PC-3 (cell line): ENCODE data around the gene AUP1. TPM values are rescaled to one million over a fixed set of nuclear protein-coding genes. Genes with fewer than 3 reads are reported as not detected.
A peak's percentile ranks its signal among the peaks of the same experiment; 100 is the strongest.

ENCODE experiments used
- ATAC-seq: fragments of 200-7000 bp; cut with Tn5 transposase; 2 replicates; pipeline ENCODE4 v1.9.1; 2020; ENCODE audit warnings: mild to moderate bottlenecking, moderate library complexity
- BruUV-seq: library from RNA; stranded (reverse); fragments of 400-500 nt; replicated peaks from 2 replicates; lab custom pipeline; 2021; lab: Mats Ljungman, UMichigan
- CTCF ChIA-PET: fragments of 300-600 bp; sonication (Branson Sonifier 250); formaldehyde crosslinking; loops from one replicate; lab custom pipeline; 2022; ENCODE audit warnings: antibody characterized with exemption; lab: Charles Lee
- POLR2A ChIA-PET: fragments of 300-600 bp; sonication (Branson Sonifier 250); formaldehyde crosslinking; loops from one replicate; lab custom pipeline; 2022; ENCODE audit warnings: antibody characterized with exemption; ENCODE audit not compliant: unreplicated experiment; lab: Charles Lee
- DNase-seq: peaks from one replicate; pipeline ENCODE4 v3.0.0-alpha.2; 2015
- H2AFZ ChIP-seq: fragments of 300-600 bp; sonication (generic); 2 replicates; pipeline ENCODE4 v1.6.0; 2016; ENCODE audit warnings: antibody characterized with exemption, low read length
- H3F3A ChIP-seq: fragments of 300-600 bp; sonication (generic); one replicate; pipeline ENCODE4 v1.6.0; 2017; ENCODE audit warnings: antibody characterized with exemption, low read length, control low read depth, mild to moderate bottlenecking; ENCODE audit not compliant: unreplicated experiment
- H3K27ac ChIP-seq: fragments of 300-600 bp; sonication (generic); 2 replicates; pipeline ENCODE4 v1.5.1; 2016; ENCODE audit warnings: mild to moderate bottlenecking, low read length
- H3K27me3 ChIP-seq: fragments of 300-600 bp; sonication (generic); 2 replicates; pipeline ENCODE4 v1.6.1; 2016; ENCODE audit warnings: low read length, mixed read lengths
- H3K36me3 ChIP-seq: fragments of 300-600 bp; sonication (generic); 2 replicates; pipeline ENCODE4 v1.6.1; 2016; ENCODE audit warnings: low read depth, mixed run types, low read length, mixed read lengths
- H3K4me1 ChIP-seq: fragments of 300-600 bp; sonication (generic); 2 replicates; pipeline ENCODE4 v1.5.1; 2016; ENCODE audit warnings: low read length; ENCODE audit not compliant: insufficient read depth
- H3K4me2 ChIP-seq: fragments of 300-600 bp; sonication (generic); 2 replicates; pipeline ENCODE4 v1.6.0; 2016; ENCODE audit warnings: low read length
- H3K4me3 ChIP-seq: fragments of 300-600 bp; sonication (generic); 2 replicates; pipeline ENCODE4 v1.5.1; 2016; ENCODE audit warnings: mild to moderate bottlenecking, low read length, mixed read lengths
- H3K79me2 ChIP-seq: fragments of 300-600 bp; sonication (generic); 2 replicates; pipeline ENCODE4 v1.6.1; 2017; ENCODE audit warnings: low read length, mixed read lengths
- H3K9ac ChIP-seq: fragments of 300-600 bp; sonication (generic); 2 replicates; pipeline ENCODE4 v1.6.0; 2016; ENCODE audit warnings: mild to moderate bottlenecking, low read length
- H3K9me2 ChIP-seq: fragments of 300-600 bp; sonication (generic); replicated peaks from 2 replicates; pipeline ENCODE4 v1.6.1; 2016; ENCODE audit warnings: mixed run types, low read length, mixed read lengths
- H3K9me3 ChIP-seq: fragments of 300-600 bp; sonication (generic); 2 replicates; pipeline ENCODE4 v1.6.1; 2016; ENCODE audit warnings: low read length, mixed read lengths
- H4K20me1 ChIP-seq: fragments of 300-600 bp; sonication (generic); 2 replicates; pipeline ENCODE4 v1.6.1; 2016; ENCODE audit warnings: low read length, mixed read lengths
- CTCF ChIP-seq: fragments of 300-600 bp; sonication (generic); conservative IDR thresholded peaks from 2 replicates; pipeline ENCODE4 v1.5.1; 2017; ENCODE audit warnings: antibody characterized with exemption, low read depth, mild to moderate bottlenecking, low read length
- EZH2 ChIP-seq: fragments of 300-600 bp; sonication (generic); IDR thresholded peaks from one replicate; pipeline ENCODE4 v1.6.1; 2017; ENCODE audit warnings: antibody characterized with exemption, mild to moderate bottlenecking, low read length; ENCODE audit not compliant: unreplicated experiment
- EZH2phosphoT487 ChIP-seq: fragments of 300-600 bp; sonication (generic); IDR thresholded peaks from 2 replicates; pipeline ENCODE4 v1.6.1; 2018; ENCODE audit warnings: mild to moderate bottlenecking, antibody characterized with exemption, low read length, borderline replicate concordance
- intact Hi-C: fragments of 100-400 bp; cut with micrococcal nuclease; formaldehyde crosslinking; loops from 2 replicates; pipeline ENCODE4 v1.9.0; 2023
- total RNA-seq: library from RNA; depleted of rRNA; stranded (reverse); fragments of >200 nt; gene quantifications from 2 replicates; pipeline ENCODE4 v1.2.3, GENCODE V29; 2014

AUP1 gene
- total RNA-seq, 1 experiment from 2014 or later: 233 TPM

GRCh38 chr2:74525717-74526648, 3.5 kb downstream of the AUP1 start, which contains the start of gene DQX1:
Gene DQX1 (minus strand): TSS chr2:74526231. CDS start chr2:74525729, 502 bp downstream.
- Histone ChIP-seq H3K9ac (no peak within 1 kb of the TSS), H3K27ac (no peak within 1 kb of the TSS), H3K27me3 (no peaks in the 10 kb centered on the region), H3K4me2 (no peak within 1 kb of the TSS), H3K4me1 (peaks cover 14% of the 10 kb centered on the region), H2AFZ (no peak within 1 kb of the TSS), H3K9me2 (no peaks in the 10 kb centered on the region), H3K9me3 (no peaks in the 10 kb centered on the region), H3K36me3 (peaks cover 26% of the 10 kb centered on the region), H4K20me1 (0 out of 2 replicates have a peak, but pooled peaks cover 7% of the 10 kb centered on the region), H3K79me2 (peaks cover 36% of the 10 kb centered on the region), H3F3A (no peaks in the 10 kb centered on the region), H3K4me3 (no peak within 1 kb of the TSS)
- intact Hi-C loops: no loop called here
- ATAC-seq (no peak), DNase-seq (peak; percentile 56)
- ChIA-PET POLR2A (no interaction called here), CTCF (no interaction called here)
- no TSS peak for BruUV-seq
- TF ChIP-seq CTCF (no peak), EZH2phosphoT487 (no peak), EZH2 (no peak)

- Histone ChIP-seq H2AFZ (no peak overlapping the region), H3K79me2 (peaks cover 27% of the 10 kb centered on the region), H3K4me1 (peaks cover 12% of the 10 kb centered on the region), H3K36me3 (peaks cover 26% of the 10 kb centered on the region), H3K9me2 (no peaks in the 10 kb centered on the region), H3K27me3 (no peaks in the 10 kb centered on the region), H3K4me3 (no peak overlapping the region), H3K27ac (no peak overlapping the region), H3K4me2 (no peak overlapping the region), H3F3A (no peaks in the 10 kb centered on the region), H3K9me3 (no peaks in the 10 kb centered on the region), H3K9ac (no peak overlapping the region), H4K20me1 (0 out of 2 replicates have a peak, but pooled peaks cover 7% of the 10 kb centered on the region)
- no peak for ATAC-seq
- CTCF ChIA-PET: no interaction called here
- no peak for TF ChIP-seq EZH2
- no peak for TF ChIP-seq CTCF
- TF ChIP-seq EZH2phosphoT487: no peak
- intact Hi-C loops: no loop called here
- BruUV-seq: no TSS peak
- no peak for DNase-seq
- POLR2A ChIA-PET: no interaction called here
Observed at GRCh38 chr2:74524955-74525716, 4.4 kb downstream of the AUP1 start.
